HFFc6 (cell line): ENCODE measurements around the gene BPIFA3. TPM values are rescaled to one million over a fixed set of nuclear protein-coding genes. Genes with fewer than 3 reads are reported as not detected.
A peak's percentile ranks its signal among the peaks of the same experiment; 100 is the strongest.

Source experiments
- DNase-seq: peaks from one replicate; pipeline ENCODE4 v3.0.0-alpha.2; 2018
- H3K27ac Mint-ChIP-seq: 2 replicates; pipeline ENCODE4 v1.8.0; 2020; ENCODE audit warnings: mild to moderate bottlenecking, mixed read lengths
- H3K27me3 Mint-ChIP-seq: 2 replicates; pipeline ENCODE4 v1.8.0; 2021; ENCODE audit warnings: mild to moderate bottlenecking, moderate library complexity, mixed read lengths; ENCODE audit not compliant: insufficient read depth
- H3K36me3 Mint-ChIP-seq: 2 replicates; pipeline ENCODE4 v1.8.0; 2021; ENCODE audit warnings: low read depth, mixed read lengths
- H3K4me1 Mint-ChIP-seq: 2 replicates; pipeline ENCODE4 v1.8.0; 2020; ENCODE audit warnings: low read depth, mixed read lengths
- H3K4me3 Mint-ChIP-seq: 2 replicates; pipeline ENCODE4 v1.8.0; 2020; ENCODE audit warnings: mild to moderate bottlenecking, moderate library complexity, mixed read lengths
- H3K9me3 Mint-ChIP-seq: 2 replicates; pipeline ENCODE4 v1.8.0; 2020; ENCODE audit warnings: mild to moderate bottlenecking, mixed read lengths
- CTCF ChIP-seq: fragments of 200-600 bp; sonication (generic); IDR thresholded peaks from 2 replicates; pipeline ENCODE4 v1.5.0; 2021; ENCODE audit warnings: antibody characterized with exemption, mild to moderate bottlenecking
- long read RNA-seq: library from polyadenylated mRNA; unstranded; transcript quantifications from one replicate; pipeline ENCODE4 v2.0.0, GENCODE V29; 2019
- total RNA-seq, 6 experiments: library from RNA; stranded (reverse); fragmentation: NEBNext Ultra II Directional; extraction: Animal tissue kit (Norgen Biotek cat#: 25700); gene quantifications; 2 replicates in 1 of 6; 3 replicates in 5 of 6; pipeline ENCODE4 v1.2.3, GENCODE V29; 2021

Gene BPIFA3
- not detected for total RNA-seq
- long read RNA-seq, result 0 reads

GRCh38 chr20:33217052-33217451, at the start of gene BPIFA3:
BPIFA3 (plus strand) TSS chr20:33217352; CDS start chr20:33217537, 185 bp downstream.
- TF ChIP-seq CTCF, result no peak
- no peaks in the 10 kb centered on the region for H3K9me3 Mint-ChIP-seq
- H3K27me3 Mint-ChIP-seq, result peaks cover 31% of the 10 kb centered on the region
- H3K4me3 Mint-ChIP-seq, result no peak within 1 kb of the TSS
- no peaks in the 10 kb centered on the region for H3K36me3 Mint-ChIP-seq
- DNase-seq, result no peak
- H3K27ac Mint-ChIP-seq, result no peak within 1 kb of the TSS
- no peaks in the 10 kb centered on the region for H3K4me1 Mint-ChIP-seq

GRCh38 chr20:33167859-33168258, 49.3 kb upstream of the BPIFA3 start, which contains the start of gene BPIFA2:
BPIFA2 (plus strand) TSS chr20:33168159; CDS start chr20:33169146, 987 bp downstream.
- H3K9me3 Mint-ChIP-seq, result peaks cover 9% of the 10 kb centered on the region
- no peak for TF ChIP-seq CTCF
- H3K27ac Mint-ChIP-seq, result no peak within 1 kb of the TSS
- DNase-seq, result no peak
- no peaks in the 10 kb centered on the region for H3K4me1 Mint-ChIP-seq
- H3K36me3 Mint-ChIP-seq, result peaks cover 9% of the 10 kb centered on the region
- peaks cover 13% of the 10 kb centered on the region for H3K27me3 Mint-ChIP-seq
- no peak within 1 kb of the TSS for H3K4me3 Mint-ChIP-seq

DNA sequence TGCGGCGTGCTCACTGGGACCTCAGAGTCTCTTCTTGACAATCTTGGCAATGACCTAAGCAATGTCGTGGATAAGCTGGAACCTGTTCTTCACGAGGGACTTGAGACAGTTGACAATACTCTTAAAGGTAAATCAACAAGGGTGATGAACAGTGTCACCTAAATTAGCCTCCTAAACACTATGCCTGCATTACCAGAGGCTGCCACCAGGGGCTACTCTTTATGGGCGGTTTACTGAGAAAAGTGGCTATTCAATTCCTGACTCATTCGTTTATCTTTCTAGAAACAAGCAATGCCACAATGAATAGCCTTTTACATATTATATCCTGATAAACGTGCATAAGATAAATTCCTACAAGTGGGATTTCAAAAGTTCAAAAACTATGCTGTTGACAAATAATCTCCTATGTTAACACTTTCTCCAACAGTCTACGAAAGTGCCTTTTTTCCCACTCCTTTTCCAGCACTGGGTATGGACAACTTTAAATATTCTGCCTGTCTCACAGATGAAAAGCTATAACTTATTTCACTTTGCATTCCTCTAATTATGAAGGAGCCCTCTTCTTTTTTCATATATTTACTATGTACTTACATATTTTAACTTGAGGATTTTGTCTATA, 47.9 kb upstream of the BPIFA3 start:
- Mint-ChIP-seq H3K4me3 (no peak overlapping the region), H3K36me3 (peaks cover 9% of the 10 kb centered on the region), H3K27ac (no peak overlapping the region), H3K9me3 (peaks cover 9% of the 10 kb centered on the region), H3K4me1 (no peaks in the 10 kb centered on the region), H3K27me3 (peaks cover 7% of the 10 kb centered on the region)
- peak; percentile 81 for TF ChIP-seq CTCF
- DNase-seq, result no peak

DNA sequence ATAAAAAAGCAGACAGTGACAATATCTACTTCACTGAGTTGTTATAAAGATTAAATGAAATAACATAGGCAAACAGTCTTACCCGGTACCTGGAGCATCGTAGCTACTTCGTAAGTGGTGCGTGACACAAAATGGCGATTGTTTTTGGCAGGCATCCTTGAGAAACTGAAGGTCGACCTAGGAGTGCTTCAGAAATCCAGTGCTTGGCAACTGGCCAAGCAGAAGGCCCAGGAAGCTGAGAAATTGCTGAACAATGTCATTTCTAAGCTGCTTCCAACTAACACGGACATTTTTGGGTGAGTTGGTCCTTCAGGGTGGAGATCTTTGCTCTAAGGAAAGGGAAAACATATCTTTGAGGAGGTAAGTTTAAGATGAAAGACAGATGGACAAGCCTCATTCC, 44.4 kb upstream of the BPIFA3 start:
- no peaks in the 10 kb centered on the region for H3K4me1 Mint-ChIP-seq
- no peak overlapping the region for H3K4me3 Mint-ChIP-seq
- peaks cover 15% of the 10 kb centered on the region for H3K27me3 Mint-ChIP-seq
- DNase-seq, result no peak
- H3K27ac Mint-ChIP-seq, result no peak overlapping the region
- H3K36me3 Mint-ChIP-seq, result peaks cover 9% of the 10 kb centered on the region
- peaks cover 9% of the 10 kb centered on the region for H3K9me3 Mint-ChIP-seq
- no peak for TF ChIP-seq CTCF

- Mint-ChIP-seq H3K9me3 (no peaks in the 10 kb centered on the region; the same call in 1 of the 2 replicates), H3K27me3 (peaks cover 22% of the 10 kb centered on the region), H3K27ac (no peak overlapping the region), H3K36me3 (no peaks in the 10 kb centered on the region), H3K4me3 (no peak overlapping the region), H3K4me1 (no peaks in the 10 kb centered on the region)
- TF ChIP-seq CTCF, result no peak
- no peak for DNase-seq
These were observed 42.0 kb upstream of the BPIFA3 start for GRCh38 chr20:33175123-33175522.
